Neural cell (in vitro differentiated cells): ENCODE data around the gene XPA. TPM values are rescaled to one million over a fixed set of nuclear protein-coding genes. Genes with fewer than 3 reads are reported as not detected.

ENCODE experiments used
- H2AFZ ChIP-seq: fragments of 200-600, 300-800 bp; sonication (generic), shearing (Covaris generic); 2 replicates; pipeline ENCODE4 v1.6.0; 2014; ENCODE audit warnings: low read depth, mild to moderate bottlenecking, antibody characterized with exemption, low read length, moderate library complexity
- H3F3A ChIP-seq: fragments of 200-600 bp; shearing (Covaris generic); 2 replicates; pipeline ENCODE4 v1.6.1; 2016; ENCODE audit warnings: mild to moderate bottlenecking, moderate library complexity, mixed read lengths, antibody characterized with exemption, low read length; ENCODE audit not compliant: insufficient read depth, poor library complexity, severe bottlenecking
- H3K27ac ChIP-seq: fragments of 200-600, 300-800 bp; sonication (generic), shearing (Covaris generic); 2 replicates; pipeline ENCODE4 v1.5.1; 2014; ENCODE audit warnings: mild to moderate bottlenecking, low read length, moderate library complexity
- H3K27me3 ChIP-seq: fragments of 300-800, 200-600 bp; sonication (generic), shearing (Covaris generic); 2 replicates; pipeline ENCODE4 v1.6.0; 2014; ENCODE audit warnings: mild to moderate bottlenecking, low read depth, low read length, moderate library complexity; ENCODE audit not compliant: insufficient read depth
- H3K36me3 ChIP-seq: fragments of 300-800, 200-600 bp; sonication (generic), shearing (Covaris generic); 2 replicates; pipeline ENCODE4 v1.5.1; 2014; ENCODE audit warnings: mild to moderate bottlenecking, antibody characterized with exemption, low read length, moderate library complexity; ENCODE audit not compliant: insufficient read depth
- H3K4me2 ChIP-seq: fragments of 300-800, 200-600 bp; sonication (generic), shearing (Covaris generic); 2 replicates; pipeline ENCODE4 v1.6.0; 2014; ENCODE audit warnings: mild to moderate bottlenecking, low read length
- H3K4me3 ChIP-seq: fragments of 300-800, 200-600 bp; sonication (generic), shearing (Covaris generic); 2 replicates; pipeline ENCODE4 v1.5.1; 2014; ENCODE audit warnings: mild to moderate bottlenecking, low read length, moderate library complexity
- H3K79me2 ChIP-seq: fragments of 200-600 bp; shearing (Covaris generic); replicated peaks from 2 replicates; pipeline ENCODE4 v1.6.0; 2014; ENCODE audit warnings: mild to moderate bottlenecking, low read length, moderate library complexity; ENCODE audit not compliant: insufficient read depth
- H3K9ac ChIP-seq: fragments of 300-800, 200-600 bp; sonication (generic), shearing (Covaris generic); 2 replicates; pipeline ENCODE4 v1.6.1; 2016; ENCODE audit warnings: mild to moderate bottlenecking, low read length, mixed read lengths
- H3K9me2 ChIP-seq: fragments of 200-600 bp; shearing (Covaris generic); 2 replicates; pipeline ENCODE4 v1.6.1; 2016; ENCODE audit warnings: mild to moderate bottlenecking, low read length, mixed read lengths; ENCODE audit not compliant: insufficient read depth
- H3K9me3 ChIP-seq: fragments of 200-600, 300-800 bp; sonication (generic), shearing (Covaris generic); 2 replicates; pipeline ENCODE4 v1.6.1; 2016; ENCODE audit warnings: mild to moderate bottlenecking, mixed run types, low read length, moderate library complexity, mixed read lengths
- H4K20me1 ChIP-seq: fragments of 200-600 bp; shearing (Covaris generic); 2 replicates; pipeline ENCODE4 v1.6.1; 2016; ENCODE audit warnings: mild to moderate bottlenecking, mixed run types; ENCODE audit not compliant: insufficient read depth
- EP300 ChIP-seq: fragments of 450-650 bp; conservative IDR thresholded peaks from 2 replicates; pipeline ENCODE4 v1.6.1; 2014; ENCODE audit warnings: antibody characterized with exemption, mild to moderate bottlenecking, moderate library complexity; ENCODE audit not compliant: poor library complexity, severe bottlenecking
- EZH2 ChIP-seq: fragments of 200-600, 300-800 bp; shearing (Covaris generic), sonication (generic); IDR thresholded peaks from 2 replicates; pipeline ENCODE4 v1.6.1; 2014; ENCODE audit warnings: antibody characterized with exemption, low read length, borderline replicate concordance, mild to moderate bottlenecking; ENCODE audit not compliant: insufficient read depth, poor library complexity, severe bottlenecking
- MXI1 ChIP-seq: fragments of 450-650 bp; conservative IDR thresholded peaks from 2 replicates; pipeline ENCODE4 v1.6.1; 2014; ENCODE audit warnings: antibody characterized with exemption, mild to moderate bottlenecking; ENCODE audit not compliant: poor library complexity, severe bottlenecking
- POLR2AphosphoS5 ChIP-seq: IDR thresholded peaks from 2 replicates; pipeline ENCODE4 v1.6.1; 2012
- RAD21 ChIP-seq: fragments of 450-650 bp; conservative IDR thresholded peaks from 2 replicates; pipeline ENCODE4 v1.6.1; 2014; ENCODE audit warnings: antibody characterized with exemption, mild to moderate bottlenecking, moderate library complexity
- SMC3 ChIP-seq: fragments of 450-650 bp; conservative IDR thresholded peaks from 2 replicates; pipeline ENCODE4 v1.6.1; 2014; ENCODE audit warnings: antibody characterized with exemption, mild to moderate bottlenecking, moderate library complexity; ENCODE audit not compliant: poor library complexity
- TAF1 ChIP-seq: IDR thresholded peaks from 2 replicates; pipeline ENCODE4 v1.6.1; 2012; ENCODE audit warnings: low read depth
- polyA plus RNA-seq: library from polyadenylated mRNA; depleted of rRNA; stranded (reverse); fragments of >200 nt; gene quantifications from 2 replicates; pipeline ENCODE4 v1.2.3, GENCODE V29; 2014
- TF ChIP-seq, protein P1 (sequence below): fragments of 450-650 bp; IDR thresholded peaks from 2 replicates; pipeline ENCODE4 v1.5.1; 2014; ENCODE audit warnings: antibody characterized with exemption, mild to moderate bottlenecking, moderate library complexity; ENCODE audit not compliant: poor library complexity, severe bottlenecking
- TF ChIP-seq, protein P2 (sequence below): IDR thresholded peaks from 2 replicates; pipeline ENCODE4 v1.6.1; 2012; ENCODE audit warnings: borderline replicate concordance

XPA gene
- polyA plus RNA-seq, 1 donor from 2014 or later, result 34.5 TPM

DNA sequence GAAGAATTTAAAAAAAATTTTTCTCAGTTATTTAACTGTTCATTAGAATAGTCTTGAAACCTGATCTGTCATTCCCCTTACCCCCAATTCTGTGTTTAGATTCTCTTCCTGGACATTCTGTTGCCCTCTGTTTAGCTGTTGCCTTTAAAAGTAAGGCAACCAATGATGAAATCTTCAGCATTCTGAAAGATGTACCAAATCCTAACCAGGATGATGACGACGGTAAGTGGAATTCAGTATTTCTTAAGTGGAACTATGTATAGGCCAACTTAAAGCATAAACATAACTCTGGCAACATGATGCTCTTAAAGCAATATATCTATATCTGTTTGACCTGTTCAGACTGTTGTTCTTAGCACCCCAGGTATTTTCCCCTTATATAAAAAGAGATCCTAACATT lies 36.3 kb downstream of the XPA start:
- H3K36me3 ChIP-seq, result peaks cover 39% of the 10 kb centered on the region
- H3K9ac ChIP-seq, result no peak overlapping the region
- no peaks in the 10 kb centered on the region for H3K79me2 ChIP-seq
- no peaks in the 10 kb centered on the region for H4K20me1 ChIP-seq
- no peaks in the 10 kb centered on the region for H3K9me3 ChIP-seq
- TF ChIP-seq RAD21 (no peak), SMC3 (no peak), EZH2 (no peak), POLR2AphosphoS5 (no peak), EP300 (no peak)
- TF ChIP-seq, protein P1, sequence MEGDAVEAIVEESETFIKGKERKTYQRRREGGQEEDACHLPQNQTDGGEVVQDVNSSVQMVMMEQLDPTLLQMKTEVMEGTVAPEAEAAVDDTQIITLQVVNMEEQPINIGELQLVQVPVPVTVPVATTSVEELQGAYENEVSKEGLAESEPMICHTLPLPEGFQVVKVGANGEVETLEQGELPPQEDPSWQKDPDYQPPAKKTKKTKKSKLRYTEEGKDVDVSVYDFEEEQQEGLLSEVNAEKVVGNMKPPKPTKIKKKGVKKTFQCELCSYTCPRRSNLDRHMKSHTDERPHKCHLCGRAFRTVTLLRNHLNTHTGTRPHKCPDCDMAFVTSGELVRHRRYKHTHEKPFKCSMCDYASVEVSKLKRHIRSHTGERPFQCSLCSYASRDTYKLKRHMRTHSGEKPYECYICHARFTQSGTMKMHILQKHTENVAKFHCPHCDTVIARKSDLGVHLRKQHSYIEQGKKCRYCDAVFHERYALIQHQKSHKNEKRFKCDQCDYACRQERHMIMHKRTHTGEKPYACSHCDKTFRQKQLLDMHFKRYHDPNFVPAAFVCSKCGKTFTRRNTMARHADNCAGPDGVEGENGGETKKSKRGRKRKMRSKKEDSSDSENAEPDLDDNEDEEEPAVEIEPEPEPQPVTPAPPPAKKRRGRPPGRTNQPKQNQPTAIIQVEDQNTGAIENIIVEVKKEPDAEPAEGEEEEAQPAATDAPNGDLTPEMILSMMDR, result no peak
- TF ChIP-seq, protein P2, sequence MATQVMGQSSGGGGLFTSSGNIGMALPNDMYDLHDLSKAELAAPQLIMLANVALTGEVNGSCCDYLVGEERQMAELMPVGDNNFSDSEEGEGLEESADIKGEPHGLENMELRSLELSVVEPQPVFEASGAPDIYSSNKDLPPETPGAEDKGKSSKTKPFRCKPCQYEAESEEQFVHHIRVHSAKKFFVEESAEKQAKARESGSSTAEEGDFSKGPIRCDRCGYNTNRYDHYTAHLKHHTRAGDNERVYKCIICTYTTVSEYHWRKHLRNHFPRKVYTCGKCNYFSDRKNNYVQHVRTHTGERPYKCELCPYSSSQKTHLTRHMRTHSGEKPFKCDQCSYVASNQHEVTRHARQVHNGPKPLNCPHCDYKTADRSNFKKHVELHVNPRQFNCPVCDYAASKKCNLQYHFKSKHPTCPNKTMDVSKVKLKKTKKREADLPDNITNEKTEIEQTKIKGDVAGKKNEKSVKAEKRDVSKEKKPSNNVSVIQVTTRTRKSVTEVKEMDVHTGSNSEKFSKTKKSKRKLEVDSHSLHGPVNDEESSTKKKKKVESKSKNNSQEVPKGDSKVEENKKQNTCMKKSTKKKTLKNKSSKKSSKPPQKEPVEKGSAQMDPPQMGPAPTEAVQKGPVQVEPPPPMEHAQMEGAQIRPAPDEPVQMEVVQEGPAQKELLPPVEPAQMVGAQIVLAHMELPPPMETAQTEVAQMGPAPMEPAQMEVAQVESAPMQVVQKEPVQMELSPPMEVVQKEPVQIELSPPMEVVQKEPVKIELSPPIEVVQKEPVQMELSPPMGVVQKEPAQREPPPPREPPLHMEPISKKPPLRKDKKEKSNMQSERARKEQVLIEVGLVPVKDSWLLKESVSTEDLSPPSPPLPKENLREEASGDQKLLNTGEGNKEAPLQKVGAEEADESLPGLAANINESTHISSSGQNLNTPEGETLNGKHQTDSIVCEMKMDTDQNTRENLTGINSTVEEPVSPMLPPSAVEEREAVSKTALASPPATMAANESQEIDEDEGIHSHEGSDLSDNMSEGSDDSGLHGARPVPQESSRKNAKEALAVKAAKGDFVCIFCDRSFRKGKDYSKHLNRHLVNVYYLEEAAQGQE, result no peak
- no peak overlapping the region for H3K27ac ChIP-seq
- no peaks in the 10 kb centered on the region for H3K9me2 ChIP-seq
- H2AFZ ChIP-seq, result no peak overlapping the region
- H3F3A ChIP-seq, result no peaks in the 10 kb centered on the region
- H3K4me2 ChIP-seq, result no peak overlapping the region
- no peaks in the 10 kb centered on the region for H3K27me3 ChIP-seq
- H3K4me3 ChIP-seq, result no peak overlapping the region

DNA sequence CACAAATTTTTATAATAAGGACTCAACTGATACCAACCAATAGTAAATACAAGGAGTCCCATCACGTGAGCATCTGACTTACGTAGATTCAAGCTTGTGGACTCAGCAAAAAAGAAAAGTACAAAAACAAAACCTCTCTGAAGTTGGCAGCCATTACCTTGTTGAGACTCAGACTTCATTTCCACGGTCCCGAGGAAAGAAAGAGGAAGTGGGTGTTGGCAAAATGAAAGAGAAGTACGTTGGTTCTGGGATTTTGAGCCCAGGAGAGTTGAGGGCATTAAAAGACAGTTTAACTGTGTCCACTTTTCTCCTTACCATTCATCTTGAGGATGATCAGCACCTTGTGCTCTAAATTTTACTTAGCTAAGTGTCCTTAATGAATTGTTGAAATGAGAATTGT lies 36.8 kb downstream of the XPA start:
- no peak overlapping the region for H2AFZ ChIP-seq

More for the DNA sequence above, 36.8 kb downstream of the XPA start:
- Histone ChIP-seq H3K27me3 (no peaks in the 10 kb centered on the region), H3K36me3 (peaks cover 42% of the 10 kb centered on the region), H3K9ac (no peak overlapping the region), H4K20me1 (no peaks in the 10 kb centered on the region), H3F3A (no peaks in the 10 kb centered on the region), H3K27ac (no peak overlapping the region), H3K9me3 (no peaks in the 10 kb centered on the region), H3K4me3 (no peak overlapping the region), H3K4me2 (no peak overlapping the region), H3K79me2 (no peaks in the 10 kb centered on the region), H3K9me2 (no peaks in the 10 kb centered on the region)
- TF ChIP-seq EP300, result no peak
- TF ChIP-seq SMC3, result no peak
- TF ChIP-seq MXI1, result no peak
- TF ChIP-seq, protein P1, result no peak
- TF ChIP-seq RAD21, result no peak
- TF ChIP-seq POLR2AphosphoS5, result no peak
- no peak for TF ChIP-seq EZH2
- no peak for TF ChIP-seq TAF1
